Naive B cell (primary cell): ENCODE measurements around the gene NPAS3. TPM values are rescaled to one million over a fixed set of nuclear protein-coding genes. Genes with fewer than 3 reads are reported as not detected.

Source experiments
- ATAC-seq, 2 donors: fragments of 150-1000 bp; cut with Tn5 transposase; 2 replicates each; pipeline ENCODE4 v1.10.0; 2021; ENCODE audit warnings: low read depth in 2 of 2, mild to moderate bottlenecking in 2 of 2, moderate library complexity in 2 of 2
- DNase-seq: peaks from one replicate; pipeline ENCODE4 v3.0.0; 2022
- H3K27ac Mint-ChIP-seq, 6 donors: one replicate each; pipeline ENCODE4 v1.8.0; 2020 to 2022; ENCODE audit warnings: mild to moderate bottlenecking in 6 of 6, mixed read lengths in 6 of 6, moderate library complexity in 5 of 6, inconsistent platforms in 2 of 6
- H3K27me3 Mint-ChIP-seq, 3 donors: one replicate each; pipeline ENCODE4 v1.8.0; 2021 to 2022; ENCODE audit warnings: mixed read lengths in 3 of 3, mild to moderate bottlenecking in 1 of 3
- H3K36me3 Mint-ChIP-seq, 2 donors: one replicate each; pipeline ENCODE4 v1.8.0; 2020 to 2022; ENCODE audit warnings: mixed read lengths in 2 of 2, inconsistent platforms in 1 of 2, mild to moderate bottlenecking in 1 of 2
- H3K4me1 Mint-ChIP-seq, 3 donors: one replicate each; pipeline ENCODE4 v1.8.0; 2020 to 2022; ENCODE audit warnings: mixed read lengths in 3 of 3, inconsistent platforms in 1 of 3, mild to moderate bottlenecking in 1 of 3, moderate library complexity in 1 of 3
- H3K4me3 Mint-ChIP-seq, 8 donors: one replicate each; pipeline ENCODE4 v1.8.0; 2020 to 2022; ENCODE audit warnings: mild to moderate bottlenecking in 8 of 8, mixed read lengths in 8 of 8, moderate library complexity in 8 of 8, inconsistent platforms in 2 of 8
- H3K9me3 Mint-ChIP-seq, 7 donors: one replicate each; pipeline ENCODE4 v1.8.0; 2020 to 2022; ENCODE audit warnings: mixed read lengths in 7 of 7, mild to moderate bottlenecking in 5 of 7, inconsistent platforms in 2 of 7, moderate library complexity in 1 of 7
- polyA plus RNA-seq, 6 donors: library from polyadenylated mRNA; unstranded; fragments of 300-500 nt; fragmentation: Illumina TruSeq; gene quantifications; one replicate each; pipeline ENCODE4 v1.2.3, GENCODE V29; 2021; ENCODE audit warnings: low read depth in 6 of 6

Gene NPAS3
- polyA plus RNA-seq, 6 donors from 2014 or later: not detected

GRCh38 chr14:33045760-33046159 is 107.1 kb downstream of the NPAS3 start:
- DNase-seq: no peak
- Mint-ChIP-seq H3K27me3 (no peaks in the 10 kb centered on the region), H3K4me3 (no peak overlapping the region), H3K36me3 (no peaks in the 10 kb centered on the region), H3K27ac (no peak overlapping the region), H3K9me3 (peaks cover 4 to 46% (median 19%) of the 10 kb centered on the region in 7 donors), H3K4me1 (no peaks in the 10 kb centered on the region)
- ATAC-seq: no peak

GRCh38 chr14:33052943-33053342 is 114.3 kb downstream of the NPAS3 start:
- ATAC-seq: no peak
- no peaks in the 10 kb centered on the region for H3K27me3 Mint-ChIP-seq
- H3K36me3 Mint-ChIP-seq: no peaks in the 10 kb centered on the region
- peaks cover 0 to 6% (median 3%) of the 10 kb centered on the region in 7 donors for H3K9me3 Mint-ChIP-seq
- no peak overlapping the region for H3K27ac Mint-ChIP-seq
- H3K4me3 Mint-ChIP-seq: no peak overlapping the region
- H3K4me1 Mint-ChIP-seq: no peaks in the 10 kb centered on the region
- DNase-seq: no peak

GRCh38 chr14:33056213-33056612 is 117.5 kb downstream of the NPAS3 start:
- ATAC-seq (no peak), DNase-seq (no peak)
- Mint-ChIP-seq H3K9me3 (peaks cover 0 to 3% (median 0%) of the 10 kb centered on the region in 7 donors), H3K4me3 (no peak overlapping the region), H3K36me3 (no peaks in the 10 kb centered on the region), H3K27ac (no peak overlapping the region), H3K27me3 (no peaks in the 10 kb centered on the region), H3K4me1 (no peaks in the 10 kb centered on the region)

GRCh38 chr14:33057585-33057984 is 118.9 kb downstream of the NPAS3 start:
- Mint-ChIP-seq H3K27ac (no peak overlapping the region), H3K4me1 (no peaks in the 10 kb centered on the region), H3K4me3 (no peak overlapping the region), H3K9me3 (peaks cover 0 to 6% (median 0%) of the 10 kb centered on the region in 7 donors), H3K27me3 (no peaks in the 10 kb centered on the region), H3K36me3 (no peaks in the 10 kb centered on the region)
- ATAC-seq (no peak), DNase-seq (no peak)

- Mint-ChIP-seq H3K9me3 (peaks cover 0 to 3% (median 0%) of the 10 kb centered on the region in 7 donors), H3K36me3 (no peaks in the 10 kb centered on the region)
These were observed 123.1 kb downstream of the NPAS3 start for GRCh38 chr14:33061667-33062325.

GRCh38 chr14:33062476-33062875 is 123.8 kb downstream of the NPAS3 start:
- Mint-ChIP-seq H3K4me3 (no peak overlapping the region), H3K27ac (no peak overlapping the region), H3K4me1 (no peaks in the 10 kb centered on the region), H3K9me3 (peaks cover 0 to 3% (median 0%) of the 10 kb centered on the region in 7 donors), H3K36me3 (no peaks in the 10 kb centered on the region), H3K27me3 (no peaks in the 10 kb centered on the region)
- no peak for DNase-seq
- no peak for ATAC-seq

More at GRCh38 chr14:33061667-33062325, 123.1 kb downstream of the NPAS3 start:
- Mint-ChIP-seq H3K4me1 (no peaks in the 10 kb centered on the region), H3K27me3 (no peaks in the 10 kb centered on the region), H3K4me3 (no peak overlapping the region), H3K27ac (no peak overlapping the region)
- DNase-seq: no peak
- no peak for ATAC-seq

GRCh38 chr14:33062881-33063280 is 124.2 kb downstream of the NPAS3 start:
- DNase-seq (no peak), ATAC-seq (no peak)
- Mint-ChIP-seq H3K27ac (no peak overlapping the region), H3K36me3 (no peaks in the 10 kb centered on the region), H3K27me3 (no peaks in the 10 kb centered on the region), H3K4me1 (no peaks in the 10 kb centered on the region), H3K4me3 (no peak overlapping the region), H3K9me3 (peaks cover 0 to 3% (median 0%) of the 10 kb centered on the region in 7 donors)

GRCh38 chr14:33063521-33063920 is 124.8 kb downstream of the NPAS3 start:
- Mint-ChIP-seq H3K27ac (no peak overlapping the region), H3K36me3 (no peaks in the 10 kb centered on the region), H3K9me3 (peaks cover 0 to 3% (median 0%) of the 10 kb centered on the region in 7 donors), H3K4me1 (no peaks in the 10 kb centered on the region), H3K27me3 (no peaks in the 10 kb centered on the region), H3K4me3 (no peak overlapping the region)
- DNase-seq (no peak), ATAC-seq (no peak)

- no peak for ATAC-seq
- H3K27ac Mint-ChIP-seq: no peak overlapping the region
- H3K36me3 Mint-ChIP-seq: no peaks in the 10 kb centered on the region
- H3K4me3 Mint-ChIP-seq: no peak overlapping the region
- H3K4me1 Mint-ChIP-seq: no peaks in the 10 kb centered on the region
- DNase-seq: no peak
- H3K27me3 Mint-ChIP-seq: no peaks in the 10 kb centered on the region
- H3K9me3 Mint-ChIP-seq: peaks cover 0 to 3% (median 0%) of the 10 kb centered on the region in 7 donors
These were observed 127.0 kb downstream of the NPAS3 start for GRCh38 chr14:33065634-33066033.

GRCh38 chr14:33068040-33068439 is 129.4 kb downstream of the NPAS3 start:
- Mint-ChIP-seq H3K9me3 (no peaks in the 10 kb centered on the region), H3K36me3 (no peaks in the 10 kb centered on the region), H3K4me1 (no peaks in the 10 kb centered on the region), H3K27ac (no peak overlapping the region), H3K27me3 (no peaks in the 10 kb centered on the region), H3K4me3 (no peak overlapping the region)
- DNase-seq (no peak), ATAC-seq (no peak)

- H3K9me3 Mint-ChIP-seq: no peaks in the 10 kb centered on the region
- DNase-seq (no peak), ATAC-seq (no peak)
- no peaks in the 10 kb centered on the region for H3K4me1 Mint-ChIP-seq
- H3K36me3 Mint-ChIP-seq: no peaks in the 10 kb centered on the region
- no peaks in the 10 kb centered on the region for H3K27me3 Mint-ChIP-seq
- no peak overlapping the region for H3K4me3 Mint-ChIP-seq
- no peak overlapping the region for H3K27ac Mint-ChIP-seq
These were observed 129.9 kb downstream of the NPAS3 start for GRCh38 chr14:33068626-33069025.

GRCh38 chr14:33070475-33070874 is 131.8 kb downstream of the NPAS3 start:
- Mint-ChIP-seq H3K9me3 (no peaks in the 10 kb centered on the region), H3K27me3 (no peaks in the 10 kb centered on the region), H3K4me1 (no peaks in the 10 kb centered on the region), H3K36me3 (no peaks in the 10 kb centered on the region), H3K27ac (no peak overlapping the region), H3K4me3 (no peak overlapping the region)
- ATAC-seq: no peak
- DNase-seq: no peak

GRCh38 chr14:33073023-33073422 is 134.3 kb downstream of the NPAS3 start:
- H3K27me3 Mint-ChIP-seq: no peaks in the 10 kb centered on the region
- H3K9me3 Mint-ChIP-seq: no peaks in the 10 kb centered on the region
- H3K27ac Mint-ChIP-seq: no peak overlapping the region
- H3K4me1 Mint-ChIP-seq: no peaks in the 10 kb centered on the region
- H3K36me3 Mint-ChIP-seq: no peaks in the 10 kb centered on the region
- DNase-seq (no peak), ATAC-seq (no peak)
- no peak overlapping the region for H3K4me3 Mint-ChIP-seq

- Mint-ChIP-seq H3K9me3 (peaks cover 0 to 4% (median 0%) of the 10 kb centered on the region in 7 donors), H3K36me3 (no peaks in the 10 kb centered on the region), H3K4me3 (no peak overlapping the region), H3K27me3 (no peaks in the 10 kb centered on the region), H3K27ac (no peak overlapping the region), H3K4me1 (no peaks in the 10 kb centered on the region)
- ATAC-seq (no peak), DNase-seq (no peak)
These were observed 142.6 kb downstream of the NPAS3 start for GRCh38 chr14:33081259-33081658.

- Mint-ChIP-seq H3K36me3 (no peaks in the 10 kb centered on the region), H3K27ac (no peak overlapping the region), H3K4me1 (no peaks in the 10 kb centered on the region), H3K9me3 (peaks cover 5 to 13% (median 8%) of the 10 kb centered on the region in 7 donors), H3K4me3 (no peak overlapping the region), H3K27me3 (no peaks in the 10 kb centered on the region)
- DNase-seq (no peak), ATAC-seq (no peak)
These were observed 147.1 kb downstream of the NPAS3 start for GRCh38 chr14:33085799-33086198.
